ENCODE data around the gene RPL7A.

RPL7A gene

GRCh38 chr9:133345596-133345995, 2.4 kb upstream of the RPL7A start:
- Histone ChIP-seq H3K4me3 (no peak overlapping the region), H3K4me1 (peaks cover 68% of the 10 kb centered on the region), H3K9me3 (no peaks in the 10 kb centered on the region), H3K27me3 (no peaks in the 10 kb centered on the region), H3K36me3 (peaks cover 77% of the 10 kb centered on the region), H3K27ac (no peak overlapping the region), H3K4me2 (no peak overlapping the region), H3K9ac (peak overlapping the region; percentile 27; the same call in 1 of the 2 replicates), H4K20me1 (peaks cover 62% of the 10 kb centered on the region)
- no peak for TF ChIP-seq Cebpa-rat (IDR thresholded peaks at IDR 0.05)

- Histone ChIP-seq H3K36me3 (peaks cover 77% of the 10 kb centered on the region), H3K9ac (peak overlapping the region; percentile 100), H3K4me1 (peaks cover 68% of the 10 kb centered on the region), H3K4me3 (peak overlapping the region; percentile 98), H4K20me1 (peaks cover 68% of the 10 kb centered on the region), H3K27ac (peak overlapping the region; percentile 100), H3K27me3 (no peaks in the 10 kb centered on the region), H3K4me2 (peak overlapping the region; percentile 95), H3K9me3 (no peaks in the 10 kb centered on the region)
- no peak for TF ChIP-seq Cebpa-rat (IDR thresholded peaks at IDR 0.05)
Measured at GRCh38 chr9:133346021-133346785, 1.8 kb upstream of the RPL7A start.

GRCh38 chr9:133347515-133347984, 468 bp upstream of the RPL7A start:
- H3K9ac ChIP-seq = peak overlapping the region; percentile 100
- H4K20me1 ChIP-seq = peaks cover 73% of the 10 kb centered on the region
- no peaks in the 10 kb centered on the region for H3K27me3 ChIP-seq
- H3K4me2 ChIP-seq = peak overlapping the region; percentile 95
- peak overlapping the region; percentile 98 for H3K4me3 ChIP-seq
- no peak for TF ChIP-seq Cebpa-rat (IDR thresholded peaks at IDR 0.05)
- H3K27ac ChIP-seq = peak overlapping the region; percentile 100
- peaks cover 66% of the 10 kb centered on the region for H3K4me1 ChIP-seq
- H3K9me3 ChIP-seq = no peaks in the 10 kb centered on the region
- H3K36me3 ChIP-seq = peaks cover 77% of the 10 kb centered on the region

GRCh38 chr9:133348718-133349573, 928 bp downstream of the RPL7A start:
- H3K9me3 ChIP-seq = no peaks in the 10 kb centered on the region
- TF ChIP-seq Cebpa-rat (IDR thresholded peaks at IDR 0.05) = no peak
- peaks cover 76% of the 10 kb centered on the region for H3K36me3 ChIP-seq
- H3K9ac ChIP-seq = peak overlapping the region; percentile 100
- H3K4me2 ChIP-seq = peak overlapping the region; percentile 97
- H3K27ac ChIP-seq = peak overlapping the region; percentile 100
- peaks cover 79% of the 10 kb centered on the region for H4K20me1 ChIP-seq
- H3K4me3 ChIP-seq = peak overlapping the region; percentile 98
- no peaks in the 10 kb centered on the region for H3K27me3 ChIP-seq
- H3K4me1 ChIP-seq = peaks cover 61% of the 10 kb centered on the region

GRCh38 chr9:133349965-133350616, 2.1 kb downstream of the RPL7A start:
- Histone ChIP-seq H3K4me1 (peaks cover 66% of the 10 kb centered on the region), H3K27me3 (no peaks in the 10 kb centered on the region), H3K4me3 (peak overlapping the region; percentile 98), H3K4me2 (peak overlapping the region; percentile 97), H3K9ac (peak overlapping the region; percentile 100), H3K36me3 (peaks cover 65% of the 10 kb centered on the region), H3K27ac (0 out of 2 replicates have a peak overlapping the region, but pooled peaks have one; percentile 1), H3K9me3 (no peaks in the 10 kb centered on the region), H4K20me1 (peaks cover 85% of the 10 kb centered on the region)
- TF ChIP-seq Cebpa-rat (IDR thresholded peaks at IDR 0.05) = no peak

GRCh38 chr9:133351526-133351907, 3.5 kb downstream of the RPL7A start:
- no peak for TF ChIP-seq Cebpa-rat (IDR thresholded peaks at IDR 0.05)
- Histone ChIP-seq H3K27me3 (no peaks in the 10 kb centered on the region), H4K20me1 (peaks cover 81% of the 10 kb centered on the region), H3K4me1 (peaks cover 66% of the 10 kb centered on the region), H3K9ac (peak overlapping the region; percentile 43), H3K4me2 (peak overlapping the region; percentile 97), H3K4me3 (no peak overlapping the region), H3K9me3 (no peaks in the 10 kb centered on the region), H3K27ac (no peak overlapping the region), H3K36me3 (peaks cover 51% of the 10 kb centered on the region)

GRCh38 chr9:133351908-133352634, 4.1 kb downstream of the RPL7A start:
- peaks cover 64% of the 10 kb centered on the region for H3K4me1 ChIP-seq
- H3K9ac ChIP-seq = peak overlapping the region; percentile 43
- no peaks in the 10 kb centered on the region for H3K27me3 ChIP-seq
- peaks cover 78% of the 10 kb centered on the region for H4K20me1 ChIP-seq
- peaks cover 51% of the 10 kb centered on the region for H3K36me3 ChIP-seq
- no peak for TF ChIP-seq Cebpa-rat (IDR thresholded peaks at IDR 0.05)
- H3K9me3 ChIP-seq = no peaks in the 10 kb centered on the region
- H3K27ac ChIP-seq = no peak overlapping the region
- H3K4me2 ChIP-seq = peak overlapping the region; percentile 97
- no peak overlapping the region for H3K4me3 ChIP-seq

GRCh38 chr9:133352635-133353340, 4.8 kb downstream of the RPL7A start:
- Histone ChIP-seq H3K9ac (no peak overlapping the region), H3K4me3 (no peak overlapping the region), H4K20me1 (peaks cover 84% of the 10 kb centered on the region), H3K36me3 (peaks cover 55% of the 10 kb centered on the region), H3K4me1 (peaks cover 71% of the 10 kb centered on the region), H3K4me2 (no peak overlapping the region), H3K27ac (peak overlapping the region; percentile 31; the same call in 1 of the 2 replicates), H3K27me3 (no peaks in the 10 kb centered on the region), H3K9me3 (no peaks in the 10 kb centered on the region)
- no peak for TF ChIP-seq Cebpa-rat (IDR thresholded peaks at IDR 0.05)
